ENCODE data around the gene GIPC3.

Gene GIPC3

DNA sequence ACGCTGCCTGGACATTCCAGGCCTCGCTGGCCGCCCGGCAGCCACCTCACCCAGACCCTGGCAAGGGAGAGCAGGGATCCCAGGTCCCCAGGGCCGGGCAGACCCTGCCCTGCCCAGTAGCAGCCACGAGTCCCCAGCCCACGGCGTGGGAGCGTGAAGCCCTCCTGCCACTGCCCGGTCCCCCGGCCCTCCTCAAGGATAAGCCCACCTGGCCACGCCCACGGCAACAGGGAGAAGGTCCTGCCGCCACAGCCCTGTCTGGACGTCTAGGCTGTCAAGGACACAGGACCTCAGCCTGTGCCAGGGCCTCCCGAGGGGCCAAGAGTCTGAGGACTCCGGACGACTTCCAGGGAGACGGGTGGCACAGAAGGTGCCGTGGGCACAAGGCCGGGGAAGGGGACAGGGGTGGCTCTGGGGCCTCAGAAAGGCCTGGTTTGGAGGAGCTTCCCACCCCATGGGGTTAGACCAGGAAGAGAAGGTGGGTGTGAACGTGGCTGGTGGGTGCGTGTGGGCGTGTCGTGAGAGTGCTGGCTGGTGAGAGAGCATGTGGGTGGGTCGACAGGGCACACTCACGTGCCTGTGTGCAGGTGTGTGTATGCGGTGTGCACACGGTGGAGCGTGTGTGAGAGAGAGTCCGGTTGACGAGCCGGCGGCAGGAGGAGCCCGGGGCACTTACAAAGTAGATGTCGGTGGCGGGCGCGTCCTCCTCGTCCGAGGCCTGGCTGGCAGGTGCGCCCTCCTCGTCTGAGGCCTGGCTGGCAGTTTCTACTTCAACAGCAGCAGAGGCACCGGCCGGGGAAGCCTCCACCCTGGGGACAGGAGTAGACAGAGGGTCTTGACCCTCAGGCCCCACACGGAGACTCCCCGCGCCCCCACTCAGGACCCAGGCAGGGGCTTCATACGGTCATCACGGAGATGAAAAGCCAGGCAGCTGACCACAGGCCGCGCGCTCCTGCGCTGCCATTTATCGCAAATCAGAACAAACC lies 53.2 kb downstream of the GIPC3 start:
- H3K9me3 ChIP-seq (ENCODE audit: low read length), result no peaks in the 10 kb centered on the region

DNA sequence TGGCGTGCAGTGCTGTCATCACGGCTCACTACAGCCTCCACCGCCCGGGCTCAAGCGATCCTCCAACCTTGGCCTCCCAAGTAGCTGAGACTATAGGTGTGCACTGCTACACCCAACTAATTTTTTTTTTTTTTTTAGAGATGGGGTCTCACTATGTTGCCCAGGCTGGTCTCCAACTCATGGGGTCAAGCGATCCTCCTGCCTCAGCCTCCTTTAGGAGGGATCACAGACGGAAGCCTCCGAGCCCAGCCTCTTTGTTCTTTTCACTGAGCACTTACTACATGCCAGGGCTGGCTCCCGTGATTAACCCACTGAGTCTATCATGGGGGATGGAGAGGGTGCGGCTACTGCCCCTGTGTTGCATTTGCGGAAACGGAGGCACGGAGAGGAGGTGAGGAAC lies 54.2 kb downstream of the GIPC3 start:
- Histone ChIP-seq H3K4me1 (ENCODE audit: insufficient read depth, low read length) (no peaks in the 10 kb centered on the region), H3K9me3 (ENCODE audit: low read length) (no peaks in the 10 kb centered on the region), H3K27me3 (ENCODE audit: insufficient read depth, low read length) (no peaks in the 10 kb centered on the region), H2AFZ (ENCODE audit: low read depth, low read length) (no peak overlapping the region), H3K36me3 (ENCODE audit: insufficient read depth, low read length) (peaks cover 24% of the 10 kb centered on the region), H3K4me3 (ENCODE audit: low read length) (no peak overlapping the region)

More for the DNA sequence above, 53.2 kb downstream of the GIPC3 start:
- H3K36me3 ChIP-seq (ENCODE audit: insufficient read depth, low read length), result peaks cover 24% of the 10 kb centered on the region
- no peak overlapping the region for H3K4me3 ChIP-seq (ENCODE audit: low read length)
- no peaks in the 10 kb centered on the region for H3K4me1 ChIP-seq (ENCODE audit: insufficient read depth, low read length)
- H3K27me3 ChIP-seq (ENCODE audit: insufficient read depth, low read length), result no peaks in the 10 kb centered on the region
- H2AFZ ChIP-seq (ENCODE audit: low read depth, low read length), result no peak overlapping the region

DNA sequence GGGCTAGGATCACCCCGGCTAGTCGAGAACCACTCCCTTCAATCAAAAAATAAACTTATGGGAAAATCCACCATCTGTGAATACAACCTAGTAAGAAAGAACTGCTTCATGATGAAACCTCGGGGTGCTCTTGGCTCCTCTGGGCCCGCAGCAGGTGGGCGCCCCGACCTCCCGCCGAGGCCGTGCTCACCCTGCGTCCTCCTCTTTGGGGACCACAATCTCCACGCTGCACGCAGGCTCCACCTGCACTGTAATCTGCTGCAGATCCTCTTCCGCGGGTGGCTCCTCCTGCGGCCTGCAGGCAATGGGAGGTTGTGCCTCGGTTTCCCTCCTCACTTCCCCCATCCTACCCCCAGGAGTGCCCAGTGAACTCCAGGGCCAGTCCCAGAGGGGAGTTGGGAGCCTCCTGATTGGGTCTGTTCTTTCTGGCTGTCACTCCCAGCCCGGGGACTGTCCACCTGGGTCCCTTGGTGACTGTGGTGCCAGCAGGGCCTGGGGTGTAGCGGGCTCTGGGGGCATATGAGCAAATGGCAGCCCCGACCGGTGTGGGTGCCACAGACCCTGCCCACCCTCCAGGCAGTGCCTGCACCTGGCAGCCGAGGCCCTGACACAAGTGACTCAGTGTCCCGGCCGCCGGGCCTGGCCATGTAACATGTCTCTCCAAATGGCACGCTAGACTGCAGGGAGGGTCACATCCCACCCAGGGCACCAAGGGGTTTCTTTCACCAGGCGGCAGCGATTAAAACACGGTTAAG lies 56.4 kb downstream of the GIPC3 start:
- H3K36me3 ChIP-seq (ENCODE audit: insufficient read depth, low read length), result peaks cover 33% of the 10 kb centered on the region
- H3K4me1 ChIP-seq (ENCODE audit: insufficient read depth, low read length), result no peaks in the 10 kb centered on the region
- no peak overlapping the region for H3K4me3 ChIP-seq (ENCODE audit: low read length)
- H3K9me3 ChIP-seq (ENCODE audit: low read length), result no peaks in the 10 kb centered on the region
- no peaks in the 10 kb centered on the region for H3K27me3 ChIP-seq (ENCODE audit: insufficient read depth, low read length)
- no peak overlapping the region for H2AFZ ChIP-seq (ENCODE audit: low read depth, low read length)

DNA sequence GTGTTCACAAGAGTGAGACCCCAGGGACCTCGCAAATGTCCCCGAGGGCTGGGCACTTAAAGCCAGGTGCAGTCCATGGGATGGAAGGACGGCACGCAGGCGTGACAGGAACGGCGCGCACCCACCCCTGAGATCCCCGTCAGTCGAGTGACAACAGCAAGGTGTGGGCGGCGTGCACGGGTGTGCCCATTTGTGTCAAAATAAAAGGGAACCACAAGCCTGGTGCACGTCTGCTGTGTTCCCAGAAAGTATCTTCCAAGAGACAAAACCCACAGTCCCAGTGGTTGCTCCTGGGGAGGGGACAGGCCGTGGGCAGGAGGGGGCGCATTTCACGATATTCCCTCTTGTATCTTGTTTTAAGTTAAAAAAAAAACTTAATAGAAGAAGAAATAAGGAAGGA lies 57.0 kb downstream of the GIPC3 start:
- Histone ChIP-seq H2AFZ (ENCODE audit: low read depth, low read length) (no peak overlapping the region), H3K27me3 (ENCODE audit: insufficient read depth, low read length) (no peaks in the 10 kb centered on the region), H3K36me3 (ENCODE audit: insufficient read depth, low read length) (peaks cover 33% of the 10 kb centered on the region), H3K4me1 (ENCODE audit: insufficient read depth, low read length) (no peaks in the 10 kb centered on the region), H3K9me3 (ENCODE audit: low read length) (no peaks in the 10 kb centered on the region), H3K4me3 (ENCODE audit: low read length) (no peak overlapping the region)

Measured in neuron (in vitro differentiated cells).